Spleen (tissue), 11 donors: ENCODE results near the gene WDFY2. TPM values are rescaled to one million over a fixed set of nuclear protein-coding genes. Genes with fewer than 3 reads are reported as not detected.
A peak's percentile ranks its signal among the peaks of the same experiment; 100 is the strongest.
"Not testable (repeated sequence)": the region's sequence is repeated elsewhere in the genome, so short reads cannot be mapped to it uniquely, and the experiment has no call there.

Source experiments
- DNase-seq: peaks from one replicate; pipeline ENCODE4 v3.0.0-alpha.2; 2020
- H3K27ac ChIP-seq, 8 donors: fragments of 200-600 bp; sonication (generic) in 7 of 8; 1 replicate in 4 of 8; 2 replicates in 4 of 8; pipeline versions ENCODE4 v1.5.0 to v1.8.0; 2016 to 2021; ENCODE audit warnings: inconsistent platforms in 4 of 8, mild to moderate bottlenecking in 4 of 8, moderate library complexity in 1 of 8
- H3K27me3 ChIP-seq, 7 donors: fragments of 200-600 bp; sonication (generic) in 6 of 7; replicated peaks in 1 of 7; 1 replicate in 4 of 7; 2 replicates in 3 of 7; pipeline versions ENCODE4 v1.5.0 to v1.8.0; 2016 to 2021; ENCODE audit warnings: inconsistent platforms in 3 of 7, mild to moderate bottlenecking in 1 of 7
- H3K36me3 ChIP-seq, 6 donors: fragments of 200-600 bp; sonication (generic) in 5 of 6; 1 replicate in 4 of 6; 2 replicates in 2 of 6; pipeline versions ENCODE4 v1.5.0 to v1.8.0; 2016 to 2021; ENCODE audit warnings: inconsistent platforms in 2 of 6
- H3K4me1 ChIP-seq, 6 donors: fragments of 200-600 bp; sonication (generic) in 5 of 6; 1 replicate in 3 of 6; 2 replicates in 3 of 6; pipeline versions ENCODE4 v1.5.0 to v1.8.0; 2016 to 2021; ENCODE audit warnings: inconsistent platforms in 3 of 6
- H3K4me3 ChIP-seq, 8 donors: fragments of 200-600 bp; sonication (generic) in 7 of 8; 1 replicate in 4 of 8; 2 replicates in 4 of 8; pipeline versions ENCODE4 v1.5.0 to v1.8.0; 2016 to 2021; ENCODE audit warnings: inconsistent platforms in 4 of 8, mild to moderate bottlenecking in 4 of 8, moderate library complexity in 2 of 8
- H3K9me3 ChIP-seq, 8 donors: fragments of 200-600 bp; sonication (generic) in 7 of 8; 1 replicate in 4 of 8; 2 replicates in 4 of 8; pipeline versions ENCODE4 v1.5.0 to v1.8.0; 2016 to 2021; ENCODE audit warnings: inconsistent platforms in 4 of 8
- POLR2A ChIP-seq, 3 donors: fragments of 450-650 bp; IDR thresholded peaks; one replicate each; pipeline ENCODE4 v1.5.1; 2017; ENCODE audit warnings: antibody characterized with exemption in 3 of 3, mild to moderate bottlenecking in 1 of 3
- POLR2AphosphoS5 ChIP-seq, 3 donors: sonication (generic); formaldehyde crosslinking; IDR thresholded peaks; one replicate each; pipeline ENCODE4 v1.5.1; 2017; ENCODE audit warnings: antibody characterized with exemption in 3 of 3
- WGBS, 5 donors: extraction: QIAGEN DNeasy Blood & Tissue Kit in 3 of 5; methylation state at CpG; one replicate each; pipeline versions ENCODE4 v1.1.5 to v1.1.7; 2013 to 2018; 5-methylcytosine and 5-hydroxymethylcytosine counted together
- intact Hi-C: fragments of 100-400 bp; cut with DNase I; formaldehyde crosslinking; loops from one replicate; pipeline ENCODE4 v1.15.0; 2023; ENCODE audit warnings: low total_unique reads
- polyA plus RNA-seq, 3 donors: library from polyadenylated mRNA; stranded (reverse); fragments of 200-250 nt; gene quantifications; one replicate each; pipeline ENCODE4 v1.2.1, GENCODE V29; 2013
- total RNA-seq, 7 donors: library from RNA; depleted of rRNA in 3 of 7; stranded (reverse); fragments of >200 nt in 3 of 7; fragmentation: NEBNext Ultra II Directional in 4 of 7; extraction: Animal tissue kit (Norgen Biotek cat#: 25700) in 4 of 7; gene quantifications; one replicate each; pipeline versions ENCODE4 v1.1.0 to v1.2.1, GENCODE V29; 2016 to 2021
- TF ChIP-seq, protein P1 (sequence below), 11 experiments: fragments of 200-600 bp in 7 of 11; fragments of 450-650 bp in 4 of 11; sonication (generic) in 4 of 11; IDR thresholded peaks in 8 of 11; conservative IDR thresholded peaks in 3 of 11; 1 replicate in 7 of 11; 2 replicates in 4 of 11; pipeline versions ENCODE4 v1.4.0 to v1.8.0; 2016 to 2021; ENCODE audit warnings: antibody characterized with exemption in 11 of 11, inconsistent platforms in 4 of 11, mild to moderate bottlenecking in 1 of 11
- donor health status: healthy with polysubstance abuse.
- donor health status: DM: no; HTN: no; CAD: no; lungs with moderate emphysema.
- donor health status: DM: no; HTN: no; CAD: no.
- donor health status: Bipolar disorder and iron deficiency.
- donor health status: healthy.
- donor health status: DM: no; HTN: no; CAD: no.
- donor health status: DM: yes; HTN: yes; CAD: no.

WDFY2 gene
- total and polyA plus RNA-seq, 10 donors, result 3.0 to 32.2 (median 24.9) TPM

DNA sequence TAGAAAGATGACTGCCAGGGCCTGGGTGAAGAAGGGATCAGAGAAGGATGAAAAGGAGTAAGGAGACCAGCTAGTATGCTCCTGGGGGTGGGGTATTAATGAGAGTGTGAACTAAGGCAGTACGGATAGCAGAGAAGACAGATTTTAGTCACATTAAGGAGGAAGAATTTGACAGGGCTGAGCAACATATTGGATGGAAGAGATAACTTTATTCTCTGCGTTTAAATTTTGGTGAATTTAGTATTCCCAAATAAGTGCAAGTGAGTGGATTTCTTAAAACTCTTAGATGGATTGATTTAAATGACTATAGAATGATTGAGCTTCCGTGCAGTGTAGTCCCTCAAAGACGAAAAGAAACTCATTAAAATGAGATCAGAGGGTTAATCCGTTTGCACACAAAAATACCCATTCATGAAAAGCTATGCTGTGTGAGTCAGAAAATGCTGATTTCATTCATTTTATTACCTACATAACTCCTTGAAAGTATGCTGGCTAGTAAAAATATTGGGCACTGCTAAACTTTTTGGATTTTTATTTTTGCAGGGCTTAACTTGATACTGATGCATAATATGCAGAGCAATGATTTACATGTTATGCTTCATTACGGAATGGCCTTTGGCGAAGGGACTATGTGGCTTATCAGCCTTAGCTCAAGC is 54.1 kb downstream of the WDFY2 start:
- Histone ChIP-seq H3K4me3 (no peak overlapping the region), H3K27me3 (no peaks in the 10 kb centered on the region), H3K4me1 (peaks cover 6 to 59% (median 27%) of the 10 kb centered on the region in 6 donors), H3K9me3 (no peaks in the 10 kb centered on the region), H3K36me3 (no peaks in the 10 kb centered on the region), H3K27ac (no peak overlapping the region)
- no peak for DNase-seq
- WGBS, 5 donors, result 76 to 91% (median 90%) methylated on average over 7 of the region's 7 CpGs
- intact Hi-C loops, result no loop called here
- TF ChIP-seq POLR2AphosphoS5 (IDR thresholded peaks at IDR 0.05), result no peak
- TF ChIP-seq, protein P1, sequence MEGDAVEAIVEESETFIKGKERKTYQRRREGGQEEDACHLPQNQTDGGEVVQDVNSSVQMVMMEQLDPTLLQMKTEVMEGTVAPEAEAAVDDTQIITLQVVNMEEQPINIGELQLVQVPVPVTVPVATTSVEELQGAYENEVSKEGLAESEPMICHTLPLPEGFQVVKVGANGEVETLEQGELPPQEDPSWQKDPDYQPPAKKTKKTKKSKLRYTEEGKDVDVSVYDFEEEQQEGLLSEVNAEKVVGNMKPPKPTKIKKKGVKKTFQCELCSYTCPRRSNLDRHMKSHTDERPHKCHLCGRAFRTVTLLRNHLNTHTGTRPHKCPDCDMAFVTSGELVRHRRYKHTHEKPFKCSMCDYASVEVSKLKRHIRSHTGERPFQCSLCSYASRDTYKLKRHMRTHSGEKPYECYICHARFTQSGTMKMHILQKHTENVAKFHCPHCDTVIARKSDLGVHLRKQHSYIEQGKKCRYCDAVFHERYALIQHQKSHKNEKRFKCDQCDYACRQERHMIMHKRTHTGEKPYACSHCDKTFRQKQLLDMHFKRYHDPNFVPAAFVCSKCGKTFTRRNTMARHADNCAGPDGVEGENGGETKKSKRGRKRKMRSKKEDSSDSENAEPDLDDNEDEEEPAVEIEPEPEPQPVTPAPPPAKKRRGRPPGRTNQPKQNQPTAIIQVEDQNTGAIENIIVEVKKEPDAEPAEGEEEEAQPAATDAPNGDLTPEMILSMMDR (IDR thresholded peaks at IDR 0.05 in 8 of 11, conservative IDR thresholded peaks at IDR 0.05 in 3 of 11), result no peak

DNA sequence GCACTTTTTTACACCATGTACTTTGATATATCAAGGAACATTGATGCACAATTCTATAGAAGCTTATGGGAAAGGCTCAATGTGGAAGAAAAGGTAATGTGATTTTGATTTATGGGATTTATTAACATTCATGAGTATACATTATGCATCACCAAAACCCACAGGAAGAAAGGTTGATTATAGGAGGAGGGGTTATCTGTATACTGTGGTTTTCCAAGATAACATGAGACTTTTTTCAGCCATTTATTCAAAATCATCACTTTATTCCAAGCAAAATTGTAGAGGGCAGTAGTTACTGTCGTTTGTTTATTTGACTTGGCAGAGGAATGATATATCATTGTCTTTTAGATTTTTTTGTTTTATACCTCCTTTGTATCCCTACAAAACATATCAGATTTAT is 54.9 kb downstream of the WDFY2 start:
- DNase-seq, result no peak
- H3K36me3 ChIP-seq, result no peaks in the 10 kb centered on the region
- peaks cover 6 to 62% (median 35%) of the 10 kb centered on the region in 6 donors for H3K4me1 ChIP-seq
- no peak for TF ChIP-seq POLR2AphosphoS5 (IDR thresholded peaks at IDR 0.05)
- TF ChIP-seq POLR2A (IDR thresholded peaks at IDR 0.05), result no peak
- TF ChIP-seq, protein P1 (IDR thresholded peaks at IDR 0.05 in 8 of 11, conservative IDR thresholded peaks at IDR 0.05 in 3 of 11), result no peak
- no peaks in the 10 kb centered on the region for H3K9me3 ChIP-seq
- H3K4me3 ChIP-seq, result no peak overlapping the region
- H3K27me3 ChIP-seq, result no peaks in the 10 kb centered on the region
- intact Hi-C loops, result no loop called here
- no peak overlapping the region for H3K27ac ChIP-seq
- WGBS, 5 donors, result 69 to 84% (median 79%) methylated on average over 1 of the region's 1 CpG

DNA sequence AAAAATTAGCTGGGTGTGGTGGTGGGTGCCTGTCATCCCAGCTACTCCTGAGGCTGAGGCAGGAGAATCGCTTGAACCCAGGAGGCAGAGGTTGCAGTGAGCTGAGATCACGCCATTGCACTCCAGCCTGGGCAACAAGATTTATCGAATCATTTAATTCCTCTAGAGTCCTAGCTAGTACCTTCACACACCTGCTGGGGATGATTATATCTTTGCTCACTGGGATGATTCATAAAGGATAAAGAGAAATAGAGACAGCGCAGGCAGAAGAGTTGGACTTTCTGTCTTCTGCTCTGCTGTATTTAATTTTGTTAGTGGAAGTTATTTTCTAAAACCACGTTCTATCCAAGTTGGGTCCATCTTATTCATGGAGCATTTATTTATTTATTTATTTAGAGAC is 56.4 kb downstream of the WDFY2 start:
- DNase-seq, H3K4me3 ChIP-seq, H3K9me3 ChIP-seq, H3K27ac ChIP-seq, H3K27me3 ChIP-seq, intact Hi-C loops, H3K36me3 ChIP-seq: not testable (repeated sequence)
- WGBS, 5 donors, result 96 to 99% (median 98%) methylated on average over 5 of the region's 5 CpGs
- peaks cover 4 to 62% (median 40%) of the 10 kb centered on the region in 6 donors for H3K4me1 ChIP-seq

DNA sequence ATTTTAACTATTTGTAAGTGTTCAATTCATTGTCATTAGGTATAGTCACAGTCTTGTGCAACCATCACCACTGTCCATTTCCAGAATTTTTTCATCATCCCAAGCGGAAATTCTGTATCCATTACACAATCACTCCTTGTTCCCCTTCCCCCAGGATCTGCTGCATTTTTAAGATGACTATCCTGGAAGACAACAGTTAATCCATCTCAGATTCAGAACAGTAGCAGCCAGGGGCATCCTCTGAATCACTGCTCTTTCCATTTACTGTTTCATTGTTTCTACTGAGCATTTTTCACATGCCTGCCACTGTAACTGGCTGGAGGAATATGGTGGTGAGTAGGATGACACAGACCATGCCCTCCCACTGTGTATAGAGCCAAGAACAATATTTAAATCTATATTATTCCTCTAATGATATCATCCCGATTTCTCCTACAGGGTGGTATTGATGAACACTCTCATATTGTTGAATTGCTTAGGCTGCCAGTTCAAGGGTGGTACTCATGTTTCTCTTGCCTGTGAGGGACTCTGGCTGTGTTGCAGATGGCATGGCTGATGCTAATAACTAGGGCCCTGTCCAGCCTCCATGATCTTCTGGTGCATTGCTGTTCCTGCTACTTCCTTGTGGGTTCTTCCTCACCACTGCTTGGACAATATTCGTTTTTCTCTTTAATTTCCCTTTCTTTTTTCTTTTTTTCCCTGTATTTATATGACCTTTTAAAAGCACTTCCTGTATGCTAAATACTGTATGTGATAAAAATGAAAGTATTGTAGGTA is 59.0 kb downstream of the WDFY2 start:
- DNase-seq, result no peak
- H3K4me1 ChIP-seq, result peaks cover 4 to 59% (median 40%) of the 10 kb centered on the region in 6 donors
- H3K27ac ChIP-seq, result peak overlapping the region in 4 of 8 donors; percentile 4 to 52 (median 20)
- no peaks in the 10 kb centered on the region for H3K9me3 ChIP-seq
- intact Hi-C loops, result no loop called here
- H3K36me3 ChIP-seq, result no peaks in the 10 kb centered on the region
- no peak overlapping the region for H3K4me3 ChIP-seq
- H3K27me3 ChIP-seq, result no peaks in the 10 kb centered on the region
- TF ChIP-seq, protein P1 (IDR thresholded peaks at IDR 0.05 in 8 of 11, conservative IDR thresholded peaks at IDR 0.05 in 3 of 11), result no peak
- TF ChIP-seq POLR2AphosphoS5 (IDR thresholded peaks at IDR 0.05), result no peak
- no peak for TF ChIP-seq POLR2A (IDR thresholded peaks at IDR 0.05)
- WGBS, 5 donors, result 45 to 61% (median 56%) methylated on average over 3 of the region's 3 CpGs
